T-helper 2 cell treated with Interferon-gamma antibody and Interleukin-4, amounts not matched to agents 100 ng/mL and 5 ng/mL, for 36 hours (primary cell): Measurements from ENCODE around the gene TNFRSF14. TPM values are rescaled to one million over a fixed set of nuclear protein-coding genes. Genes with fewer than 3 reads are reported as not detected.
"Not testable (repeated sequence)": the region's sequence is repeated elsewhere in the genome, so short reads cannot be mapped to it uniquely, and the experiment has no call there.

Experiments used
- intact Hi-C: fragments of 100-400 bp; cut with micrococcal nuclease; formaldehyde crosslinking; loops from one replicate; pipeline ENCODE4 v1.15.1; 2023
- total RNA-seq: library from RNA; stranded (reverse); gene quantifications from 2 replicates; pipeline ENCODE4 v1.2.3, GENCODE V29; 2022

TNFRSF14 gene
- total RNA-seq, 1 donor from 2014 or later: 158 TPM

- intact Hi-C loops: no loop called here
Observed at GRCh38 chr1:2566101-2567045, 10.2 kb downstream of the TNFRSF14 start.

- intact Hi-C loops: no loop called here
Observed at GRCh38 chr1:2567083-2567679, 11.0 kb downstream of the TNFRSF14 start.

GRCh38 chr1:2568187-2568816 is 12.1 kb downstream of the TNFRSF14 start:
- intact Hi-C loops: not testable (repeated sequence)

GRCh38 chr1:2569060-2569459 is 12.9 kb downstream of the TNFRSF14 start:
- intact Hi-C loops: no loop called here

GRCh38 chr1:2569703-2570102 is 13.5 kb downstream of the TNFRSF14 start:
- intact Hi-C loops: not testable (repeated sequence)

- intact Hi-C loops: no loop called here
Observed at GRCh38 chr1:2570332-2570731, 14.2 kb downstream of the TNFRSF14 start.

GRCh38 chr1:2571348-2571747 is 15.2 kb downstream of the TNFRSF14 start:
- intact Hi-C loops: no loop called here

GRCh38 chr1:2573250-2573920 is 17.2 kb downstream of the TNFRSF14 start:
- intact Hi-C loops: no loop called here

GRCh38 chr1:2574350-2574749 is 18.2 kb downstream of the TNFRSF14 start:
- intact Hi-C loops: no loop called here

- intact Hi-C loops: no loop called here
Observed at GRCh38 chr1:2575801-2576663, 19.9 kb downstream of the TNFRSF14 start.

- intact Hi-C loops: loop anchor here (1.0 kb wide), 1 partner anchor 21 kb away; the partner anchor contains the start of gene TNFRSF14
Observed at GRCh38 chr1:2577565-2578075, 21.4 kb downstream of the TNFRSF14 start.

GRCh38 chr1:2578758-2579118 is 22.6 kb downstream of the TNFRSF14 start:
- intact Hi-C loops: loop anchor here (1.0 kb wide), 1 partner anchor 22 kb away; the partner anchor contains the start of gene TNFRSF14

- intact Hi-C loops: no loop called here
Observed at GRCh38 chr1:2580691-2581090, 24.5 kb downstream of the TNFRSF14 start.

- intact Hi-C loops: no loop called here
Observed at GRCh38 chr1:2582391-2582790, 26.2 kb downstream of the TNFRSF14 start.

GRCh38 chr1:2583331-2583791 is 27.2 kb downstream of the TNFRSF14 start:
- intact Hi-C loops: no loop called here

GRCh38 chr1:2583871-2584351 is 27.7 kb downstream of the TNFRSF14 start:
- intact Hi-C loops: no loop called here

- intact Hi-C loops: loop anchor here (5.0 kb wide), 1 partner anchor 453 kb away; no protein-coding TSS in a partner anchor
Observed at GRCh38 chr1:2584686-2585317, 28.6 kb downstream of the TNFRSF14 start.

- intact Hi-C loops: loop anchor here (1.0 to 5.0 kb wide), 9 partner anchors 30 to 667 kb away; partner anchors contain the start of genes MORN1, PANK4, PEX10 and RER1
Observed at GRCh38 chr1:2585318-2586092, 29.3 kb downstream of the TNFRSF14 start.
